NCI-H1436 (cell line): ENCODE measurements around the gene SPATA31D4.

Experiments used
- DNase-seq: peaks from one replicate; lab custom pipeline; 2025; lab: John Stamatoyannopoulos, UW

SPATA31D4 gene

GRCh38 chr9:81964218-81965171, 36.3 kb downstream of the SPATA31D4 start:
- DNase-seq = no peak

DNA sequence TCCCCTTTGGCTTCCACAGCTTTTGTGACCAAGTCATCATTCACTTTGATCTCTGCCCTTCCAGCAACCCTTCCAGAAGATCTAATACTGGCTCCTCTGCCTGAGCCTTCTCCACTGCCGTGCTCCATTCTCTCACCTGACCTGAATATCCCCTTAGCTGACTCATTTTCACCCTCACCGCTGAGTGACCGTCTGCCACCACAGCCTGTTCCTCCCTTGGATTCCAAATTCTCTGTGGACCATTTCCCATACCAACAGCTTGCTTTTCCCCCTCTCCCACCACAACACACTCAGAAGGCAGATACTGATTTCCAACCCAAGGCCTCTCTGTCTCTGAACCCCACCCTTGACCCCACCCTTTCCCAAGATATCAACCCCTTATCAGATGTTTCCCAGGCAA, 39.8 kb downstream of the SPATA31D4 start:
- DNase-seq = no peak

GRCh38 chr9:81969971-81970370, 41.7 kb downstream of the SPATA31D4 start:
- no peak for DNase-seq

GRCh38 chr9:81971727-81972126, 43.5 kb downstream of the SPATA31D4 start:
- DNase-seq = no peak

- no peak for DNase-seq
These were observed 46.5 kb downstream of the SPATA31D4 start for GRCh38 chr9:81974764-81975163.

DNA sequence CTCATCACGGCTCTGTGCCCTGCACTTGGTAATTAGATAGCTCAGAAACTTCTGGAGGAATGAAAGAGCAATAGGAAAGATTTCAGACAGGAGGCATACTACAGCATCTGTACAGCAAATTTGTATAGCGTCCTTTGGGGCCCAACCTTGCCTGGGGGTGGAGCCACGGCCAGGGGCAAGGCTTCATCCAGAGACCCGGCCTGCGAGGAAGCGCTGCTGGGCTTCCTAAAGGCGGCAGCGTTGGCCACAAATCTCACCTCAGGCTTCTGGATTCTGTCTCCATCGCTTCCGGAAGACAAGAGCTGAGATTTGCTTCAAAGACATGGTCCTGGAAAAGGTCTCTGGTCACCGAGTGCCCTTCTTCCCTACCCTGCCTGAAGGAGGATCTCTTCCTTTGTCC, 48.1 kb downstream of the SPATA31D4 start:
- no peak for DNase-seq

DNA sequence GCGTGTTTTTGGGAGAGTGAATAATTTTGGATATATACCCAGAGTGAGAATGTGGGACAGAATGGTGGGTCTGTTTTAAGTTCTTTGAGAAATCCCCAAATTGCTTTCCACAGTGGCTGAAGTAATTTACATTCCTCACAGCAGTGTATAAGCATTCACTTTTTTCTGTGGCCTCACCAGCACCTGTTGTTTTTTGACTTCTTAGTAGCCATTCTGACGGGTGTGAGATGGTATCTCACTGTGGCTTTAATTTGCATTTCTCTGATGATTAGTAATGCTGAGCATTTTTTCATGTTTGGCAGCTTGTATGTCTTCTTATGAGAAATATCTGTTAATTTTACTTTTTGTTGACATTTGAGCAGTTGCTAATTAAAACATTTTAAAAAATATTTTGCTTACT, 51.0 kb downstream of the SPATA31D4 start:
- DNase-seq = no peak

DNA sequence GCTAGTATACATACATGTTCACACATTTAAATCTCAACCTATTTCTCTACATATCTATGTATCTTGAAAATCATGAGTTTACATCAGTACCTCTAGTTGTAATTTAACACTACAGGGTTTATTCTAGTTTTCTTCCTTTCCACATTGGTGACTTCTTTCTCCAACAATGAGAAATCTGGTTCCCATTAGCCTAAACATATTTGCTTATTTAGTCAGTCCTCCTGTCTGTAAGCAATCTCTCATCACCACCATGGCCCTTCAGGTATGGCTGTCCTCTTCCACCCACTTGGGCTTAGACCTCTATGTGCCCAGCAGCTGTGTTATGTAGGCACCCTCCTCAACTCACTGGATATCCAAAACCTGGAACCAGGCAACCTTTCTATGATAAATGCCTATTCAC, 52.3 kb downstream of the SPATA31D4 start:
- no peak for DNase-seq

GRCh38 chr9:81981883-81982282, 53.7 kb downstream of the SPATA31D4 start:
- DNase-seq = no peak
